SJSA1 (cell line): ENCODE data around the gene SLC6A4. TPM values are rescaled to one million over a fixed set of nuclear protein-coding genes. Genes with fewer than 3 reads are reported as not detected.

Experiments
- total RNA-seq: library from RNA; depleted of rRNA; stranded (reverse); fragments of >200 nt; shearing (Covaris generic); gene quantifications from 2 replicates; pipeline ENCODE4 v1.2.3, GENCODE V29; 2014; rRNA removed

Gene SLC6A4
- total RNA-seq, 1 experiment from 2014 or later = not detected

Other genes with a start within 250 kb of the SLC6A4 start
- 10.9 and 15.9 TPM in 2 replicates for gene NSRP1, start 118.9 kb downstream of the SLC6A4 start, total RNA-seq
- gene BLMH, start 56.2 kb upstream of the SLC6A4 start, total RNA-seq = 65.7 and 70.9 TPM in 2 replicates
- gene TMIGD1, start 98.4 kb upstream of the SLC6A4 start, total RNA-seq = not detected in 2 replicates
- gene CPD, start 143.2 kb upstream of the SLC6A4 start, total RNA-seq = 35.1 and 43.6 TPM in 2 replicates
- 26.3 and 33.8 TPM in 2 replicates for gene GOSR1, start 241.7 kb upstream of the SLC6A4 start, total RNA-seq